Activated CD8-positive, alpha-beta T cell treated with anti-CD3 and anti-CD28 coated beads for 36 hours (primary cell): ENCODE results near the gene SPSB4. TPM values are rescaled to one million over a fixed set of nuclear protein-coding genes. Genes with fewer than 3 reads are reported as not detected.

Experiments used
- ATAC-seq: fragments of 200-7000 bp; cut with Tn5 transposase; one replicate; pipeline ENCODE4 v1.10.0; 2021; ENCODE audit warnings: mild to moderate bottlenecking, moderate library complexity
- CTCF ChIA-PET: fragments of 350-600 bp; sonication (Branson Sonifier 250); formaldehyde crosslinking; loops from one replicate; lab custom pipeline; 2021; ENCODE audit warnings: antibody characterized with exemption; lab: Charles Lee
- POLR2A ChIA-PET: fragments of 350-600 bp; sonication (Branson Sonifier 250); formaldehyde crosslinking; loops from one replicate; lab custom pipeline; 2021; ENCODE audit warnings: antibody characterized with exemption; lab: Charles Lee
- DNase-seq: peaks from one replicate; pipeline ENCODE4 v3.0.0-alpha.2; 2020
- H3K27ac Mint-ChIP-seq: one replicate; pipeline ENCODE4 v1.8.0; 2021; ENCODE audit warnings: mild to moderate bottlenecking, mixed read lengths
- H3K27me3 Mint-ChIP-seq: one replicate; pipeline ENCODE4 v1.8.0; 2021; ENCODE audit warnings: mixed read lengths
- H3K36me3 Mint-ChIP-seq: one replicate; pipeline ENCODE4 v1.8.0; 2021; ENCODE audit warnings: low read depth, mixed read lengths
- H3K4me1 Mint-ChIP-seq: one replicate; pipeline ENCODE4 v1.8.0; 2021; ENCODE audit warnings: low read depth, mixed read lengths
- H3K4me3 Mint-ChIP-seq: one replicate; pipeline ENCODE4 v1.8.0; 2021; ENCODE audit warnings: mild to moderate bottlenecking, moderate library complexity, mixed read lengths
- H3K9me3 Mint-ChIP-seq: one replicate; pipeline ENCODE4 v1.8.0; 2021; ENCODE audit warnings: mixed read lengths
- intact Hi-C: fragments of 100-400 bp; cut with micrococcal nuclease; formaldehyde crosslinking; loops from one replicate; pipeline ENCODE4 v1.10.0; 2022
- total RNA-seq, 2 experiments: library from RNA; stranded (reverse); gene quantifications; one replicate each; pipeline ENCODE4 v1.2.3, GENCODE V29; 2021
- TF ChIP-seq, protein P1 (sequence below): fragments of 200-600 bp; IDR thresholded peaks from one replicate; pipeline ENCODE4 v1.8.0; 2022; ENCODE audit warnings: antibody characterized with exemption, mild to moderate bottlenecking

The SPSB4 gene
- total RNA-seq, 2 experiments from 2014 or later: not detected

DNA sequence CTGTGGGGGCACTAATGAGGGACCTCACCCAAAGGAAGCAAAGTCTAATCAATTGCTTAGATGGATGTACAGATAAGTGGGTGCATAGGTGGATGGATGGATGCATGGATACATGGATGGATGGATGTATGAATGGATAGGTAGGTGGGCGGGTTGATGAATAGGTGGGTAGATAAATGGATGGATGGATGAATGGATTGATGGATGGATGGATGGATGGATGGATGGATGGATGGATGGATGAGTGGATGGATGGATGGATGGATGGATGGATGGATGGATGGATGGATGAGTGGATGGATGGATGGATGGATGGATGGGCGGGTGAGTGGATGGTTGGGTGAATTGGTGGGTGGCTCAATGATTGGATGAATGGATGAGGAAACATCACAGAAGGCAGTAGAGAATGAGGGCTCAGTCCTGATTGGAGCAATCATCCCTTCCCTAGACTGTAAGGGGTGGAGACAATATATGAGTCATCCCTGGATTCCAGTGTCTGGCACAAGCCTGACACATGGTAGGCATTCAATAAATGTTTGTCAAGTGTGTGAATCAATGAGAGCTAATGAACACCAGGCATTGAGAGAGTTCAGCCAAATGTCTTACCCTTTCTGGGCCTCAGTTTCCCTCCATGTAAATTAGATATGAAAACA, 140.1 kb downstream of the SPSB4 start:
- intact Hi-C loops: loop anchor here (5.0 kb wide), 1 partner anchor 84 kb away; no protein-coding TSS in a partner anchor
- DNase-seq: no peak
- Mint-ChIP-seq H3K27me3 (peaks cover 2% of the 10 kb centered on the region), H3K36me3 (no peaks in the 10 kb centered on the region), H3K4me1 (peaks cover 15% of the 10 kb centered on the region), H3K27ac (no peak overlapping the region), H3K4me3 (no peak overlapping the region), H3K9me3 (no peaks in the 10 kb centered on the region)
- TF ChIP-seq, protein P1, sequence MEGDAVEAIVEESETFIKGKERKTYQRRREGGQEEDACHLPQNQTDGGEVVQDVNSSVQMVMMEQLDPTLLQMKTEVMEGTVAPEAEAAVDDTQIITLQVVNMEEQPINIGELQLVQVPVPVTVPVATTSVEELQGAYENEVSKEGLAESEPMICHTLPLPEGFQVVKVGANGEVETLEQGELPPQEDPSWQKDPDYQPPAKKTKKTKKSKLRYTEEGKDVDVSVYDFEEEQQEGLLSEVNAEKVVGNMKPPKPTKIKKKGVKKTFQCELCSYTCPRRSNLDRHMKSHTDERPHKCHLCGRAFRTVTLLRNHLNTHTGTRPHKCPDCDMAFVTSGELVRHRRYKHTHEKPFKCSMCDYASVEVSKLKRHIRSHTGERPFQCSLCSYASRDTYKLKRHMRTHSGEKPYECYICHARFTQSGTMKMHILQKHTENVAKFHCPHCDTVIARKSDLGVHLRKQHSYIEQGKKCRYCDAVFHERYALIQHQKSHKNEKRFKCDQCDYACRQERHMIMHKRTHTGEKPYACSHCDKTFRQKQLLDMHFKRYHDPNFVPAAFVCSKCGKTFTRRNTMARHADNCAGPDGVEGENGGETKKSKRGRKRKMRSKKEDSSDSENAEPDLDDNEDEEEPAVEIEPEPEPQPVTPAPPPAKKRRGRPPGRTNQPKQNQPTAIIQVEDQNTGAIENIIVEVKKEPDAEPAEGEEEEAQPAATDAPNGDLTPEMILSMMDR: no peak
- ChIA-PET CTCF (interaction anchor here (0.6 to 4.7 kb wide), 31 partner anchors 8 to 295 kb away, joined by 3 to 70 read pairs (median 5); partner anchors contain the start of gene SPSB4), POLR2A (no interaction called here)
- ATAC-seq: no peak

DNA sequence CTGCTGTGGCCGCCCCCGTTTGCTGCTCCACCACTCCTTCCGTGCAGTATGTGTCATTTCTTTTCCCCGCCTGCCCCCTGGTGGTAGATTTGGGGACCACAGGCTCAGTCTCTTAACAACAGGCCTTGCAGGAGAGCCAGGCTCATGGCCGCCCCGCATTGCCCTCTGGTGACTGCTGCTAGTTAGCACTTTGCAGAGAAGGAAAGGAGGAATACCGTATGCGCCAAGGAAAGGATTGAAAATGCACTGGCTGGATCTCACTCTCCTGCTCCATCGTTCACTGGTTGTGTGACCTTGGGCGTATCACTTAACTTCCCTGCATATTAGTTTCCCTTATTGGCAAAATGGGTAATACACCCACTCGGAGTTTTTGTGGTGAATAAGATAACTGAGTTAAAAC, 141.2 kb downstream of the SPSB4 start:
- ATAC-seq (peak; percentile 100), DNase-seq (peak; percentile 99)
- intact Hi-C loops: loop anchor here (1.0 to 5.0 kb wide), 4 partner anchors 85 to 294 kb away; no protein-coding TSS in a partner anchor
- POLR2A ChIA-PET: no interaction called here
- Mint-ChIP-seq H3K27me3 (peaks cover 3% of the 10 kb centered on the region), H3K27ac (no peak overlapping the region), H3K4me1 (peaks cover 15% of the 10 kb centered on the region), H3K36me3 (no peaks in the 10 kb centered on the region), H3K4me3 (no peak overlapping the region), H3K9me3 (no peaks in the 10 kb centered on the region)
- TF ChIP-seq, protein P1: peak; percentile 99
- CTCF ChIA-PET: interaction anchor here (0.6 to 4.7 kb wide), 38 partner anchors 9 to 296 kb away, joined by 3 to 70 read pairs (median 4); partner anchors contain the start of gene SPSB4

DNA sequence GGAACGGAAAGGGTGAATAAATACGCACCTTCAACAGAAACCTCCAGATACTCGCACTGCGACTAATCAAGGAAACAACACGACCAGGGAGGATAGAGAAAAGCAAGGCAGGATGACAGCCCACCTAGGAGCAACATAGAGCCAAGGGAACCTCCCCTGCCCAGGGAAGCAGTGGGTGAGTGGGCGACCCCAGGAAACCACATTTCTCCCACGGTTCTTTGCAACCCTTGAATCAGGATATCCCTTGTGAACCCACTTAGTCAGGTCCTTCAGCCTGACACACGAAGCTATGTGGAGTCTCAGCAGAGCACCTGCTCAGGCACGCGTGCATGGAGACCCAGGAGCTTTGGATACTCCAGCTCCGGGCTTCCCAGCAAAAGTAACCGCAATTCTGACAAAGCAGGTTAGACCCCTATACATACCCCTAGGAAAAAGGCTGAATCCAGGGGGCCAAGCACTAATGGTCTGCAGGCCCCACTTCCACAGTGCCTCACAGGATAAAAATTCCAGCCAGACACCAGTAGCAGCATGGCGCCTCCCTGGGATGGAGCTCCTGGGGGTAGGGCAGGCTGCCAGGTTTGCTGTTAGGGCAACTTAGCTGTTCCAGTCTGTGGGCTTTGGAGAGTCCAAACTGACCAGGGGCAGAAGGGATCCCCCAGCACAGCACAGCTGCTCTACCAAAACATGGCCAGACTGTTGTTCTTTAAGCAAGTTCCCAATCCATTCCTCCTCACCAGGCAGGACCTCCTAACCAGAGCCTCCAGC, 142.1 kb downstream of the SPSB4 start:
- intact Hi-C loops: loop anchor here (2.0 to 5.0 kb wide), 2 partner anchors 86 to 192 kb away; no protein-coding TSS in a partner anchor
- ATAC-seq (no peak), DNase-seq (peak; percentile 25)
- no peak overlapping the region for H3K4me3 Mint-ChIP-seq
- POLR2A ChIA-PET: no interaction called here
- peaks cover 15% of the 10 kb centered on the region for H3K4me1 Mint-ChIP-seq
- H3K36me3 Mint-ChIP-seq: no peaks in the 10 kb centered on the region
- no peaks in the 10 kb centered on the region for H3K9me3 Mint-ChIP-seq
- peaks cover 3% of the 10 kb centered on the region for H3K27me3 Mint-ChIP-seq
- CTCF ChIA-PET: interaction anchor here (0.7 to 4.7 kb wide), 9 partner anchors 22 to 295 kb away, joined by 3 to 70 read pairs (median 4); no protein-coding TSS in a partner anchor
- no peak overlapping the region for H3K27ac Mint-ChIP-seq
- TF ChIP-seq, protein P1: no peak

Other genes with a start within 250 kb of the SPSB4 start
- gene SLC25A36, start 109.5 kb upstream of the SPSB4 start, total RNA-seq: 100 to 1,000 TPM; 102 to 106 TPM
- 10 to 100 TPM; 14.9 to 17.2 TPM for gene PXYLP1, start 180.5 kb downstream of the SPSB4 start, total RNA-seq